K562 (cell line): ENCODE measurements around the gene PUSL1. TPM values are rescaled to one million over a fixed set of nuclear protein-coding genes. Genes with fewer than 3 reads are reported as not detected.

Source experiments
- ATF1 ChIP-seq, 2 experiments: fragments of 450-650 bp in 1 of 2; IDR thresholded peaks; 2 replicates each; pipeline ENCODE4 v1.6.1; 2016; ENCODE audit warnings: missing compliant biosample characterization in 1 of 2, missing genetic modification characterization in 1 of 2
- CCNT2 ChIP-seq: IDR thresholded peaks from 2 replicates; pipeline ENCODE4 v1.6.1; 2011; ENCODE audit warnings: borderline replicate concordance, low read depth, mild to moderate bottlenecking, moderate library complexity, mixed read lengths, low read length; ENCODE audit not compliant: insufficient read length; ENCODE audit errors: extremely low read depth
- CHD4 ChIP-seq: fragments of 200-600 bp; sonication (generic); IDR thresholded peaks from 3 replicates; pipeline ENCODE4 v1.6.1; 2012; ENCODE audit warnings: low read depth, mild to moderate bottlenecking, mixed read lengths, low read length, inconsistent platforms; ENCODE audit not compliant: insufficient read depth, insufficient replicate concordance, poor library complexity, severe bottlenecking
- CREBBP ChIP-seq: IDR thresholded peaks from one replicate; pipeline ENCODE4 v1.6.1; 2012; ENCODE audit warnings: low read depth, mild to moderate bottlenecking, control low read depth, inconsistent platforms, low read length
- CREM ChIP-seq: IDR thresholded peaks from 2 replicates; pipeline ENCODE4 v1.6.1; 2014; ENCODE audit warnings: antibody characterized with exemption, low read depth
- CSDE1 ChIP-seq, 2 experiments: fragments of 450-650 bp; IDR thresholded peaks; 2 replicates each; pipeline ENCODE4 v1.6.1; 2016; ENCODE audit warnings: mild to moderate bottlenecking in 1 of 2
- DIDO1 ChIP-seq: fragments of 450-650 bp; IDR thresholded peaks from 2 replicates; pipeline ENCODE4 v1.6.1; 2016; ENCODE audit warnings: low read depth, missing biosample characterization, missing genetic modification characterization
- ELF1 ChIP-seq: fragments of 200-800 bp; sonication (Bioruptor generic); IDR thresholded peaks from 2 replicates; pipeline ENCODE4 v1.6.1; 2016; ENCODE audit warnings: missing genetic modification characterization, missing compliant biosample characterization
- KDM2B ChIP-seq: fragments of 250-450 bp; sonication (Bioruptor Pico); IDR thresholded peaks from 2 replicates; pipeline ENCODE4 v1.8.0; 2021; ENCODE audit warnings: mild to moderate bottlenecking, moderate library complexity
- MEF2D ChIP-seq: conservative IDR thresholded peaks from 2 replicates; pipeline ENCODE4 v1.6.1; 2016; ENCODE audit warnings: low read depth, missing genetic modification characterization, missing compliant biosample characterization
- NFIX ChIP-seq: fragments of 250-450 bp; sonication (Bioruptor Pico); IDR thresholded peaks from 2 replicates; pipeline ENCODE4 v1.4.0; 2020; ENCODE audit warnings: low read depth, mild to moderate bottlenecking, moderate library complexity
- NR2C1 ChIP-seq, 2 experiments: fragments of 450-650 bp; IDR thresholded peaks; 2 replicates each; pipeline ENCODE4 v1.6.1; 2017; ENCODE audit warnings: mild to moderate bottlenecking in 2 of 2, antibody characterized with exemption in 1 of 2, inconsistent platforms in 1 of 2, missing compliant biosample characterization in 1 of 2, missing genetic modification characterization in 1 of 2
- RBFOX2 ChIP-seq: fragments of 200-400 bp; formaldehyde crosslinking; IDR thresholded peaks from 2 replicates; pipeline ENCODE4 v1.6.1; 2017; ENCODE audit warnings: low read depth, mild to moderate bottlenecking, low read length, moderate library complexity
- SRSF3 ChIP-seq: fragments of 200-400 bp; formaldehyde crosslinking; IDR thresholded peaks from 2 replicates; pipeline ENCODE4 v1.6.1; 2016; ENCODE audit warnings: mild to moderate bottlenecking, low read length, moderate library complexity; ENCODE audit not compliant: insufficient read depth
- TCFL5 ChIP-seq: fragments of 250-450 bp; sonication (Bioruptor Pico); conservative IDR thresholded peaks from 2 replicates; pipeline ENCODE4 v1.6.1; 2021; ENCODE audit warnings: mild to moderate bottlenecking, moderate library complexity, matching md5 sums
- XRCC4 ChIP-seq: IDR thresholded peaks from one replicate; pipeline ENCODE4 v1.6.1; 2011; ENCODE audit not compliant: insufficient read depth, insufficient read length; ENCODE audit errors: extremely low read depth
- ZNF316 ChIP-seq: fragments of 450-650 bp; IDR thresholded peaks from 2 replicates; pipeline ENCODE4 v1.6.1; 2016
- ZNF507 ChIP-seq: conservative IDR thresholded peaks from 2 replicates; pipeline ENCODE4 v1.6.1; 2017; ENCODE audit warnings: missing genetic modification characterization, missing compliant biosample characterization
- polyA plus RNA-seq, 8 experiments: library from polyadenylated mRNA; depleted of rRNA in 4 of 8; stranded (reverse) in 5 of 8; unstranded in 3 of 8; fragments of >200 nt; fragmentation: Nextera tagmentation in 2 of 8; fragmentation: Illumina TruSeq in 1 of 8; extraction: Ambion mirVana in 2 of 8; extraction: Trizol in 1 of 8; gene quantifications; 2 replicates each; pipeline versions ENCODE4 v1.2.1 to v1.2.3, GENCODE V29; 2011 to 2014; ENCODE audit warnings: inconsistent platforms in 1 of 8, missing spikeins in 1 of 8
- total RNA-seq, 7 experiments: library from RNA; depleted of rRNA in 6 of 7; stranded (reverse); fragments of >200 nt in 6 of 7; fragmentation: Illumina TruSeq in 2 of 7; extraction: Trizol in 2 of 7; gene quantifications; 2 replicates each; pipeline versions ENCODE4 v1.2.1 to v1.2.3, GENCODE V29; 2011 to 2021; ENCODE audit warnings: low replicate concordance in 1 of 7
- TF ChIP-seq, protein P1 (sequence below): fragments of 250-450 bp; sonication (Bioruptor Pico); IDR thresholded peaks from 2 replicates; pipeline ENCODE4 v1.4.0; 2020; ENCODE audit warnings: mild to moderate bottlenecking
- TF ChIP-seq, protein P2 (sequence below): fragments of 450-650 bp; IDR thresholded peaks from 2 replicates; pipeline ENCODE4 v1.6.1; 2016; ENCODE audit warnings: borderline replicate concordance
- TF ChIP-seq, protein P3 (sequence below): sonication (generic); formaldehyde crosslinking; IDR thresholded peaks from 2 replicates; pipeline ENCODE4 v1.8.1; 2023; ENCODE audit warnings: mild to moderate bottlenecking, missing genetic modification reagents

Gene PUSL1
- total and polyA plus RNA-seq, 9 of the 15 experiments (the other 6 are each of a cell fraction or from before 2014, with no cell fraction given): 0.62 to 86.9 (median 13.6) TPM

DNA sequence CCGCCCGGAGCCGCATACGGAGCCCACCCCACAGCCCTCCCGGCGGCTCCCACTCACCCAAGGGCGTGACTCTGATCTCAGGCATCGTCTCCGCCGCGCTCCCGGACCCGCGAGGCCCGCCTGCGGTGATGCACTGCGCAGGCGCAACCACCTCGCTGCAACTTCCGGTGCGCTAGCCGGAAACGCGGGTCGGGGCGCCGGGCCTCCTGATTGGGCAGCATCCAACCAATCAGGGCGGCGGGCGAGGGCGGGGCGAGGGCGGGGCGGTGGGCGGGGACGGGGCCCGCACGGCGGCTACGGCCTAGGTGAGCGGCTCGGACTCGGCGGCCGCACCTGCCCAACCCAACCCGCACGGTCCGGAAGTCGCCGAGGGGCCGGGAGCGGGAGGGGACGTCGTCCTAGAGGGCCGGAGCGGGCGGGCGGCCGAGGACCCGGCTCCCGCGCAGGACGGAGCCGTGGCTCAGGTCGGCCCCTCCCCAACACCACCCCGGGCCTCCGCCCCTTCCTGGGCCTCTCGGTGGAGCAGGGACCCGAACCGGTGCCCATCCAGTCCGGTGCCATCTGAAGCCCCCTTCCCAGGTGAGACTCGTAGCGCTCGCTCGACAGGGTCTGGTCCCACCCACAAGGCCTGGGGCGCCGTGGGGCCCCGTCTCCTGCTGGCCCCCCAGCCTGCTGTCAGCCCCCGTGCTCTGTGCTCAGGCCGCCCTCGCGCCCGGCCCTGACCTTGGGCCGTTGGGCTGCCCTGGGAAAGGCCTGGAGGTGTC is 16.3 kb downstream of the PUSL1 start, which contains the start of the genes CPTP and INTS11 (continued):
- no peak for TF ChIP-seq ZNF507 (tag)
- no peak for TF ChIP-seq ATF1 (CRISPR knock-in tag; IDR thresholded peaks at IDR 0.05)
- 0 out of 2 replicates have a peak, but pooled peaks have one; percentile 44 for TF ChIP-seq ATF1 (tag; IDR thresholded peaks at IDR 0.05)
- TF ChIP-seq KDM2B (CRISPR knock-in tag): 0 out of 2 replicates have a peak, but pooled peaks have one; percentile 35
- TF ChIP-seq MEF2D (tag): no peak
- no peak for TF ChIP-seq SRSF3
- TF ChIP-seq, protein P1, sequence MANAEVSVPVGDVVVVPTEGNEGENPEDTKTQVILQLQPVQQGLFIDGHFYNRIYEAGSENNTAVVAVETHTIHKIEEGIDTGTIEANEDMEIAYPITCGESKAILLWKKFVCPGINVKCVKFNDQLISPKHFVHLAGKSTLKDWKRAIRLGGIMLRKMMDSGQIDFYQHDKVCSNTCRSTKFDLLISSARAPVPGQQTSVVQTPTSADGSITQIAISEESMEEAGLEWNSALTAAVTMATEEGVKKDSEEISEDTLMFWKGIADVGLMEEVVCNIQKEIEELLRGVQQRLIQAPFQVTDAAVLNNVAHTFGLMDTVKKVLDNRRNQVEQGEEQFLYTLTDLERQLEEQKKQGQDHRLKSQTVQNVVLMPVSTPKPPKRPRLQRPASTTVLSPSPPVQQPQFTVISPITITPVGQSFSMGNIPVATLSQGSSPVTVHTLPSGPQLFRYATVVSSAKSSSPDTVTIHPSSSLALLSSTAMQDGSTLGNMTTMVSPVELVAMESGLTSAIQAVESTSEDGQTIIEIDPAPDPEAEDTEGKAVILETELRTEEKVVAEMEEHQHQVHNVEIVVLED (CRISPR knock-in tag): 0 out of 2 replicates have a peak, but pooled peaks have one; percentile 11
- TF ChIP-seq ELF1 (tag): peak; percentile 73
- TF ChIP-seq, protein P2, sequence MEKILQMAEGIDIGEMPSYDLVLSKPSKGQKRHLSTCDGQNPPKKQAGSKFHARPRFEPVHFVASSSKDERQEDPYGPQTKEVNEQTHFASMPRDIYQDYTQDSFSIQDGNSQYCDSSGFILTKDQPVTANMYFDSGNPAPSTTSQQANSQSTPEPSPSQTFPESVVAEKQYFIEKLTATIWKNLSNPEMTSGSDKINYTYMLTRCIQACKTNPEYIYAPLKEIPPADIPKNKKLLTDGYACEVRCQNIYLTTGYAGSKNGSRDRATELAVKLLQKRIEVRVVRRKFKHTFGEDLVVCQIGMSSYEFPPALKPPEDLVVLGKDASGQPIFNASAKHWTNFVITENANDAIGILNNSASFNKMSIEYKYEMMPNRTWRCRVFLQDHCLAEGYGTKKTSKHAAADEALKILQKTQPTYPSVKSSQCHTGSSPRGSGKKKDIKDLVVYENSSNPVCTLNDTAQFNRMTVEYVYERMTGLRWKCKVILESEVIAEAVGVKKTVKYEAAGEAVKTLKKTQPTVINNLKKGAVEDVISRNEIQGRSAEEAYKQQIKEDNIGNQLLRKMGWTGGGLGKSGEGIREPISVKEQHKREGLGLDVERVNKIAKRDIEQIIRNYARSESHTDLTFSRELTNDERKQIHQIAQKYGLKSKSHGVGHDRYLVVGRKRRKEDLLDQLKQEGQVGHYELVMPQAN: peak; percentile 42; the same call in 1 of the 2 replicates
- TF ChIP-seq XRCC4: no peak
- TF ChIP-seq CCNT2: peak; percentile 43
- TF ChIP-seq, protein P3, sequence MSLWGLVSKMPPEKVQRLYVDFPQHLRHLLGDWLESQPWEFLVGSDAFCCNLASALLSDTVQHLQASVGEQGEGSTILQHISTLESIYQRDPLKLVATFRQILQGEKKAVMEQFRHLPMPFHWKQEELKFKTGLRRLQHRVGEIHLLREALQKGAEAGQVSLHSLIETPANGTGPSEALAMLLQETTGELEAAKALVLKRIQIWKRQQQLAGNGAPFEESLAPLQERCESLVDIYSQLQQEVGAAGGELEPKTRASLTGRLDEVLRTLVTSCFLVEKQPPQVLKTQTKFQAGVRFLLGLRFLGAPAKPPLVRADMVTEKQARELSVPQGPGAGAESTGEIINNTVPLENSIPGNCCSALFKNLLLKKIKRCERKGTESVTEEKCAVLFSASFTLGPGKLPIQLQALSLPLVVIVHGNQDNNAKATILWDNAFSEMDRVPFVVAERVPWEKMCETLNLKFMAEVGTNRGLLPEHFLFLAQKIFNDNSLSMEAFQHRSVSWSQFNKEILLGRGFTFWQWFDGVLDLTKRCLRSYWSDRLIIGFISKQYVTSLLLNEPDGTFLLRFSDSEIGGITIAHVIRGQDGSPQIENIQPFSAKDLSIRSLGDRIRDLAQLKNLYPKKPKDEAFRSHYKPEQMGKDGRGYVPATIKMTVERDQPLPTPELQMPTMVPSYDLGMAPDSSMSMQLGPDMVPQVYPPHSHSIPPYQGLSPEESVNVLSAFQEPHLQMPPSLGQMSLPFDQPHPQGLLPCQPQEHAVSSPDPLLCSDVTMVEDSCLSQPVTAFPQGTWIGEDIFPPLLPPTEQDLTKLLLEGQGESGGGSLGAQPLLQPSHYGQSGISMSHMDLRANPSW (CRISPR knock-in tag): no peak
- TF ChIP-seq CHD4: no peak
- no peak for TF ChIP-seq CREBBP
- no peak for TF ChIP-seq DIDO1 (tag)
- TF ChIP-seq CSDE1 (IDR thresholded peaks at IDR 0.05): no peak
- peak; percentile 82 for TF ChIP-seq RBFOX2
- no peak for TF ChIP-seq NFIX (CRISPR knock-in tag)
- no peak for TF ChIP-seq TCFL5 (CRISPR knock-in tag)
- peak; percentile 71 for TF ChIP-seq CREM
- no peak for TF ChIP-seq ZNF316
- no peak for TF ChIP-seq NR2C1 (IDR thresholded peaks at IDR 0.05)
- TF ChIP-seq NR2C1 (tag; IDR thresholded peaks at IDR 0.05): no peak
